T-helper 9 cell (primary cell): Measurements from ENCODE around the gene YIPF6.
"Not testable (repeated sequence)": the region's sequence is repeated elsewhere in the genome, so short reads cannot be mapped to it uniquely, and the experiment has no call there.

ENCODE experiments used
- DNase-seq: peaks from one replicate; pipeline ENCODE4 v3.0.0-alpha.2; 2020

YIPF6 gene

DNA sequence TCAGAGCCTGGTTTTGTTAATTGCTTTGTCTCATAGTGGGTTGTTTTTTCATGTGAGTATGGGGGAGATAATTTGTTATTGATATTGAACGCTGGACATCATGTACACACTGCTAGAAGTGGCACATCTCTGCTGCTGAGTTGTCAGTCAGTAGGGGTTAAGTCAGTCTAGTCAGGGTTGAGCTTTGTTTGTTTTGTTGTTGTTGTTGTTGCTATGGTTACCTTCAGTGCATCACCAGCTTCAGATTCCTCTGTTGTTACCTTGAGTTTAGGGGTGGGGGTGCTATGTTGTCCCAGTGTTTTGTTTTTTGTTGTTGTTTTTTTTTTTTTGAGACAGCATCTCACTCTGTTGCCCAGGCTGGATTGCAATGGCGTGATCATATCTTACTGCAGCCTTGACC lies 9.9 kb downstream of the YIPF6 start:
- DNase-seq = no peak

DNA sequence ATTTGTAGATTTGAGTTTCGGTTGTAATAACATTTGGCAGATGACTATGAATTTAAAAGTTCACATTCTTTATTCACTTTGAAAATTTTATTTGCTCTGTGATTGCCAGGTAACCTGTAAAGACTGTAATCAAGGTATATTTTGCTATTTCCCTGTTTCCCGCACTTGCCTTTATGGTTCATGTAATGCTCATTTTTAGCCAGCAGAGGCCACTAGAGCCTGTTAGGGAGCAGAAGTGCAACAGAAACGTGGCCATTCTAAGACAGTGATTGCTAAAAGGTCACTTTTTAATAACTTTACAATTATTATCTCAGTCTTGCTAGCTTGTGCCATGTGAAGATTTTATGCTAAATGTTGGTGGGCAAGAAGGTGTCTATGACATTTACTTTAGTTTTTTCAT lies 12.4 kb downstream of the YIPF6 start:
- no peak for DNase-seq

DNA sequence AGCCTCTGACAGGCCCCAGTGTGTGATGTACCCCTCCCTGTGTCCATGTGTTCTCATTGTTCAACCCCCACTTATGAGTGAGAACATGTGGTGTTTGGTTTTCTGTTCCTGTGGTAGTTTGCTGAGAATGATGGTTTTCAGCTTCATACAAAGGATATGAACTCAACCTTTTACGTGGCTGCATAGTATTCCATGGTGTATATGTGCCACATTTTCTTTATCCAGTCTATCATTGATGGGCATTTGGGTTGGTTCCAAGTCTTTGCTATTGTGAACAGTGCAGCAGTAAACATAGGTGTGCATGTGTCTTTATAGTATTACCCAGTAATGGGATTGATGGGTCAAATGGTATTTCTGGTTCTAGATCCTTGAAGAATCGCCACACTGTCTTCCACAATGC lies 25.8 kb downstream of the YIPF6 start:
- not testable (repeated sequence) for DNase-seq

- DNase-seq = no peak
These were observed 34.1 kb downstream of the YIPF6 start for GRCh38 chrX:68532831-68533533.

- DNase-seq = no peak
These were observed 34.8 kb downstream of the YIPF6 start for GRCh38 chrX:68533656-68534055.

DNA sequence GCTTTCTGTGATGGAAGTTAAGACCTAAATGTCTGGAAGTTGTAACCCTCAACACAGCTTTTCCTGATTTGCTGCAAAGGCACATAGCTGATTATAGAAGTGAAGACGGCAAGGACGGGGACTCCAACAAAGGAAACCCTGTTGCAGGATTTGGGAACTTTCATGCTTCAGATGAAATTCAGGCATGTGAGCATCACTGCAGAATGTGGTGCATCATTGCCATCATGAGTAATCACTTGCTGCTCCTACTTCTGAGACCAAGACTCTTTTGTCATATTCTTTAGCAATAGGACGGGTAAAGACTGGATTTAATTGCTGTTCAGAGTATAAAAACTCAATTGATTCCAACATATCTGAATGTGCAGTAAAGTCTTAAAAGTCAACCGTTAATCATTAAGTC lies 35.8 kb downstream of the YIPF6 start:
- DNase-seq = no peak

DNA sequence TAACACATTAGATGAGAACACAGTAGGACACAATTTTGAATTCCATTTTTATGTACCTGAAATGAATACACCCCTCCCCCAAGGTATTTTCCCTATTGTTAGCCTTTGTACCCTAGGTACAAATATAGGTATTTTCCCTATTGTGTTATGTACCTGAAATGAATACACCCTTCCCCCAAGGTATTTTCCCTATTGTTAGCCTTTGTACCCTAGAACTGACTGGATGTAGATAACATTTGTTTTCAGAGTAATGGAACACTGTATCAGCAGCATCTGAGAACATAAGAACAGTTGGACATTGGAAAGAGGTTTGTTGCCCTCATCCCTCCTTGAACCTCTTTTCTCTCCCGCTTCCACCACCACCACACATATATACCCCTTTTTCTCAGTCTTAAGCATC lies 37.6 kb downstream of the YIPF6 start:
- no peak for DNase-seq

DNA sequence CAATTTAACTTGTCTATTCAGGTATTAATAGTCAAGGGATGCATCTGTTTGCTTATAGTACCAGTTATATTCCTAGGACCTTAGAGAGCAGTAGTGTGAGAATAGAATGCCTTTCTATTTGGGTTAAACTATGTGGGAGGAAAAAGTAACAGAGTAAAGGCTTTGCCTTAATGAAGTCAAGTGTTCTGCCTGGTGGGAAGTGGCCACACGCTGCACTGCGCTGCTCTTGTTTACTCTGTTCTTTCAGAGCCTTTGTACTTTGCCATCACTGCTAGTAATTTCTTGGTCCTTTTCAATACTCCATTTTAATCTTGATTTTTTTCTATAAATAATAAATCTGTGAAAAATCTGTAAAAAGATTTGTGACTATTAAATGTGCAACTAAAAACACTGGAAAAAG lies 38.0 kb downstream of the YIPF6 start:
- DNase-seq = no peak

DNA sequence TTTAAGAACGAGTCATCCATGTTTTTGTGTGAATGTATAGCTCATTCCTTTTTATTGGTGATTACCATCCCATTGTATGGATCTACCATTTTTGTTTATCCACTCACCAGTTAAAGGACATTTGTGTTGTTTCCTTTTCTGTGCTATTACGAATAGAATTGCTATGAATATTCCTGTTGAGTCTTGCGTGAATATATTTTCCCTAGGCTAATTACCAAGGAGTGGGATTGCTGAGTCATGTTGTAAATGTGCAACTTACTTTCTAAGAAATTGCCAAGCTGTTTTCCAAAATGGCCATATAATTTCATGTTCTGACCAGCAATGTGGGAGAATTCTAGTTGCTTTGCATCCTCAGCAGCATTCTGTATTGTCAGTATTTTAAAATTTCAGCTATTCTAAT lies 51.3 kb downstream of the YIPF6 start:
- no peak for DNase-seq

GRCh38 chrX:68556036-68556435 lies 57.2 kb downstream of the YIPF6 start:
- no peak for DNase-seq

DNA sequence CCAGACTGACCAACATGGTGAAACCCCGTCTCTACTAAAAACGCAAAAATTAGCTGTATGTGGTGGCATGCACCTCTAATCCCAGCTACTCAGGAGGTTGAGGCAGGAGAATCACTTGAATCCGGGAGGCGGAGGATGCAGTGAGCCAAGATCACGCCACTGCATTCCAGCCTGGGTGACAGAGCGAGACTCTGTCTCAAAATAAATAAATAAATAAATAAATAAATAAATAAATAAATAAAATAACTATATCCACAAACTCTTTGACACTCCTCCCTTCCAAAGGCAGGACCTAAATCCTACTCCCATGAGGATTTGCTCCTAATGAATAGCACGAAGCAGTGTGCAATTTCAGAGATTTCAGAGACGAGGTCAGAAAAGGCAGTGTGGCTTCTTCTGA lies 58.3 kb downstream of the YIPF6 start:
- DNase-seq = not testable (repeated sequence)

DNA sequence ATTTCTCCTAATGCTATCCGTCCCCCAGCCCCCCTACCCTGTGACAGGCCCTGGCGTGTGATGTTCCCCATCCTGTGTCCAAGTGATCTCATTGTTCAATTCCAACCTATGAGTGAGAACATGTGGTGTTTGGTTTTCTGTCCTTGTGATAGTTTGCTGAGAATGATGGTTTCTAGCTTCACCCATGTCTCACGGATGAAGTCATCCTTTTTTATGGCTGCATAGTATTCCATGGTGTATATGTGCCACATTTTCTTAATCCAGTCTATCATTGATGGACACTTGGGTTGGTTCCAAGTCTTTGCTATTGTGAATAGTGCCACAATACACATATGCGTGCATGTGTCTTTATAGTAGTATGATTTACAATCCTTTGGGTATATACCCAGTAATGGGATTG lies 61.1 kb downstream of the YIPF6 start:
- DNase-seq = not testable (repeated sequence)

DNA sequence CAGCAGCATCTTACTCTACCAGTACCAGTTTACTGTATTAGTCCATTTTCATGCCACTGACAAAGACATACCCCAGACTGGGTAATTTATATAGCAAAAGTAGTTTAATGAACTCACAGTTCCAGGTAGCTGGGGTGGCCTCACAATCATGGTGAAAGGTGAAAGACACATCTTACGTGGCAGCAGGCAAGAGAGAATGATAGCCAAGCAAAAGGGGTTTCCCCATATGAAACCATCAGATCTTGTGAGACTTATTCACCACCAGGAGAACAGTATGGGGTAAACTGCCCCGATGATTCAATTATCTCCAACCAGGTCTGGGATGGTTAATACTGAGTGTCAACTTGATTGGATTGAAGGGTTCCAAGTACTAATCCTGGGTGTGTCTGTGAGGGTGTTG lies 69.3 kb downstream of the YIPF6 start:
- DNase-seq = no peak

DNA sequence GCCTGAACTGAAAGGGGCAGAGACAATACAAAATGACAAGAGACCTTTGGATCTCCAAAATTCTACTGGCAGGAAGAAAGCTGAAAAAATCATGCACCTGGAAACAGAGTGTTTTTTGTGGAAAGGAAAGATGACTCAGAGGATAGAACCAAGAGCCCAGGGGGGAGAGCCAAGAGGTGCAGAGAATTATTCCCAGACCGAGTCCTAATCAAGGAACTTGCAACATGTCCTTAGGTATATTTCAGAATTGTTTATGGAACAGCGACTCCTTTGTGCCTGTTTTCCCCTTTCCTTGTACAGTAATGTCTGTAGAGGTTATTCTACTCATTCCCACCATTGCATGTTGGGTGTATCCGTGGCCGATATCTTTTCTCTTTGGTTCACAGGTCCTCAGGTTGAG lies 71.7 kb downstream of the YIPF6 start:
- no peak for DNase-seq

- no peak for DNase-seq
These were observed 72.4 kb downstream of the YIPF6 start for GRCh38 chrX:68571292-68571609.

DNA sequence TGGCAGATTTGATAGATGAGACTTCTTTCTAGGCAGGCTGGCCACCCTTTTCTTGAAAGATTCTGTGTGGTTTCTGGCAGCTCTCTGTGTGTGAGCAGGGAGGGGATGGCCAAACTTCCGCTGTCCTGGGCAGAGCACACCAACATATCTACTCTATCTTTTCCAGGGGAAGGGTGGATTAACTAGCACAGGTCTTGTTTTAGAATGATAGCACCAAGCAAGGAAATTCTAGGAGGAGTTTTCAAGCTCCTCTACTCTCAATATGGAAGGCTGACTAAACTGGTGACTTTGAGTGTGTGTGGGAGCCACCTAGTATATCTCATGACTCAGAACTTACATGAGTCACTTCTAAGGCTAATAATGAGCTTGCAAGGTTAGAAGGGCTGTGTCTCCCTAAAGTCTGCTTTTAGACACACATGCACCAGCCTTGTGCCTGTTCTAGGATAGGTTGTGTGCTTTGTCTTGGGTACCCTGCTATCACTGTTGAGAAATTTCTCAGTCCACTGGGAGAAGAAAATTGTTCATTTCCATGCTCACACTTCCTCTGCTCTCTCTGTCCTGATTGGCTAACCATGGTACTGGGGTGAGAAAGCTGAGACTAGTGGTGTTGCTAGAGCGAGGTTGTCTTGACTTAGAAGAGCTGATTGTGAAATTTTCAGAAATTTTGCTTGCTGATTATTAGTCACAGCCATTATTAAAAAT lies 72.9 kb downstream of the YIPF6 start:
- DNase-seq = no peak

- DNase-seq = no peak
These were observed 75.4 kb downstream of the YIPF6 start for GRCh38 chrX:68574240-68574639.

- DNase-seq = no peak
These were observed 81.0 kb downstream of the YIPF6 start for GRCh38 chrX:68579810-68580209.

DNA sequence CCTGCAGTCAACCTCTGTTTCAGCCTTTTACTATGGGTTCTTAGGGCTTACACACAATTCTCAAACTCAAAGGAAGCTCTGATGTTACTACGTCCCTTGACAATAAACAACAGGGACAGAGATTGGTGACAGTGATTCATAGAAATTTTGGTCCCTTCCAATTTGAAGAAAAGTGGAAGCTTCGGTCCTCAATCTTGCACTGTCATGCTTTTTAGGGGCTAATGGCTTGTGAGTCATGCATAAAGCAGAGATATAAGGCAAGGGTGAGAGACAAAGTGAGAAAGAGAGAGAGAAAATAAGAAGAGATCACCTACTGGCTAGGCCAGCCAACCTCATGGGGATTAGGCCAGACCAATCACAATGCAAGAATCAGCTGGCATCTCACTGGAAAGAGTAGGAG lies 85.4 kb downstream of the YIPF6 start:
- no peak for DNase-seq
